GM19395 (cell line): ENCODE data around the gene CD93.

Source experiments
- ATAC-seq: cut with Tn5 transposase; IDR thresholded peaks from one replicate; pipeline ENCODE4 v1.9.1; 2021; ENCODE audit warnings: mild to moderate bottlenecking, moderate library complexity; ENCODE audit not compliant: unreplicated experiment

Gene CD93

DNA sequence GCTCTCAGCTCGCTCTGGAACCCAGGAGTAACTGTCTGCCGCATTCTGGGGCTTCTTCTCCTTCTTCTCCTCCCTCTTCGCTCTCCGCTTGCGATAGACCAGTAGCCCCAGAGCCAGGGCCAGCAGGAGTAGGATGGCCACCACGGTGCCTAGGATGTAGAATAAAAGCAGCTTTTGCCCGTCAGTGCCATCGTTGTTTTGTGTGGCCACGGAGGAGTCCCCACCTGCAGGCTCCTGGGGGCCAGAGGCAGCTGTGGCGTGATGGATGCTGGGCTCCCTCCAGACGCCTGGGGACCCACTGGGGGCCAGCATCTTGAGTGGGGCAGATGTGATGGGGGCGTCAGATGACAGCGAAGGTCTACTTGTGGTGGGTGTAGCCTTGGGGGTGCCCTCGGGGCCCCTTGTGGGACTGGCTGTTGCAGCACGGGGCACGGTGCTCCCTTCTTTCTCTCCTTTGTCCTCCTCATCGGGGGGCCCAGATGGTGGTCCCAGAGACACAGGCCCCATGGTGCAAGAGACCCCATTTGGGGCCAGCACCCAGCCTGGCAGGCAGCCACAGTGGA is 1.8 kb downstream of the CD93 start:
- ATAC-seq, result no peak

GRCh38 chr20:23083553-23084220 is 2.4 kb downstream of the CD93 start:
- no peak for ATAC-seq

DNA sequence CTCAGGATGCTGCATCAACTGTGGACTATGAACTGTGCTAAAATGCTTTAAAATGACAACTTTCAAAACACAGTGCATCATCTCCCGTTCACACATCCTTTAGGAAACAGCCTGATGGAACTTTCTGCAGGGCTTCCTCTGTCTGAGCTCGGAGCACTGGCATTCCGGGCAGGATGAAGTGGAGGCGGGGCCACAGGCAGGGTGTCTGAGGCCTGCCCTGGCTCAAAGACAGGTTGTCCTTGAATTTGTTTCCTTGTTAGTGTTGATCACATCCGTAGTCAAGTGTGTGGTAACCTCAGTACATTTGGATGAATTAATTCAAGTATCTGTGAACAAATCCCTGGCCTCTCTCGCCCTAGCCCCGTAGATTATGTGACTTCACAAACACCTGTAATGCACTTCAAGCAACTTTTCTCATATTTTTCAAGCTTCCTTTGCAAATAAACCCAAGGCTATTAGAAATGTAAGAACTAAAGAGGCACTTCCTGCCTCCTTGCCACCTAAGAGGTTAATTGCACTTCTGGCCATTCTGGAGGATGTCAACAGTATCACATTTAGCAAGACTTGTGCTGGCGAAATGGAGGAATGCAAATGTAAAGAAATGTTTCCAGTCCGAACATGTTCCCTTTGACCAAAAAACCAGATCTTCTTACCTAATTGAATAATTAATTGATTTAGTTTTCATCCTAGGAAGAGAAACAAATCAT is 3.1 kb downstream of the CD93 start:
- ATAC-seq, result no peak

- no peak for ATAC-seq
Measured at GRCh38 chr20:23081263-23081819, 4.8 kb downstream of the CD93 start.

DNA sequence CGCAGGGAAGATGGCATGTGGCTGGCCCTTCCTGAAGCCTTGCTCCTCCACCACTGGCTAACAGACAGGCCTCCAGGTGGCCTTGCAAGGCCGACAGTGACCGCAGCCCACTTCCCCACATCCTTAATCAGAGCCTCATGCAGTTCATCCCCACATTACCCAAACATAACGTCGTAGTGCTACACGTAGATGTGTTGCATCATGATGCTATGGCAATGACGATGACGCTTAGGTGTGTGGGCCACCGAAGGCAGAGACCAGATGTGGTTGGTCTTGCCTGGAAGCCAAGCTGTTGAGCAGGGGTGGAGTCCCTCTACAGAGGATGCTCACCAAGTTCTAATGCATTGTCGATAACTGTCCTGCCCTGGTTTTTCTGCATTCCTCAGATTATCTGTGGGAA is 5.6 kb downstream of the CD93 start:
- ATAC-seq, result no peak

- no peak for ATAC-seq
Measured at GRCh38 chr20:23079926-23080325, 6.2 kb downstream of the CD93 start.

DNA sequence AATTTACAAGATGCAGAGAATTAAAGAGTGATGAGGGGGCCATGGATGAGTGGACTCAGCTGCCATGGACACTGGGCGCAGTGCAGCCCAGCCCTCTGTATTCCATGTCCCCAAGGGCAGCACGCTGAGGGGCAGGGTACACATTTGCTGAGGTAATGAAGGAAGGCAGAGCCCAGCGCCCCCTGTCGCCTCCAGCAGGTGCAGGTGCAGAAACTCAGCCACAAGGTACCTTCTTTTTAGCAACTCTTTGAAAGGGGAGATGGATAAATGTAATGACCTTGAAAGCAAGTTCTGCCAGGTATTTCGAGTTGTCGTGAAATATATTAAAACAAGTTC is 7.1 kb downstream of the CD93 start:
- ATAC-seq, result no peak

GRCh38 chr20:23078351-23079015 is 7.6 kb downstream of the CD93 start:
- ATAC-seq, result no peak

DNA sequence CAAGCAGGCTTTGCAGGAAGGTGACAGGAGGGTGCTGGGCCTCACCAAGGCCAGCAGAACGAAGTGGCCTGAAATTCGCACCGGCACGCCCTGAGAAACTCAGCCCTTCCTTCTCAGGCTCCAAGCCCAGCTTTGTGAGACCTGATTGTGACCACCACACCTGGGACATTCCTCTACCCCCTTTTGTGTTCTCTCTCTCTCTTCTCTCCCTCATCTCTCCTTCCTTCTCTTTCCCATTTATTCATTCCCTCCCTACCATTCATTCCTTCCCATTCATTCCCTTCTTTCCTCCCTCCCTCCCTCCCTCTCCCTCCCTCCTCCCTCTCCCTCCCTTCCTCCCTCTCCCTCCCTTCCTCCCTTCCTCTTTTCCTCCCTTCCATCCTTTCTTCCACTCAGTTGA is 8.8 kb downstream of the CD93 start:
- no peak for ATAC-seq

DNA sequence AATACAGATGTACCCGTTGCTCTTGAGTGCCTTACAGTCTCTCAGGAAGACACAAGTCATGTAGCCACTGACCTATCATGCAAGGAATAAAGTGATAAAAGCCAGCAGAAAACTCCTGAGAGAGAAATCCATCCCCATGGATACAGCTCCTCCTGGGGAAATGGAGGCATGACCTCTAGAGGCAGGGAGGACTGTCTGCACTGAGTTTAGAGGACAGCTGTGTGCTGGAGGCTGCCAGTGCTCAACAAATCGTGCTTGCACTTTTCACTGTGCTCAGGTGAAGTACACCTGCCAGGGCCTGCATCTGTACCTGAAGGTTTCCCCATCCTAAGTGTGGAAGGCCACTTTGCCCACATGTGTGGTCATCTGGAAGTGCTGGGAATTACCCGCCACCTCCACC is 12.1 kb downstream of the CD93 start:
- no peak for ATAC-seq

- ATAC-seq, result no peak
Measured at GRCh38 chr20:23072892-23073586, 13.1 kb downstream of the CD93 start.

DNA sequence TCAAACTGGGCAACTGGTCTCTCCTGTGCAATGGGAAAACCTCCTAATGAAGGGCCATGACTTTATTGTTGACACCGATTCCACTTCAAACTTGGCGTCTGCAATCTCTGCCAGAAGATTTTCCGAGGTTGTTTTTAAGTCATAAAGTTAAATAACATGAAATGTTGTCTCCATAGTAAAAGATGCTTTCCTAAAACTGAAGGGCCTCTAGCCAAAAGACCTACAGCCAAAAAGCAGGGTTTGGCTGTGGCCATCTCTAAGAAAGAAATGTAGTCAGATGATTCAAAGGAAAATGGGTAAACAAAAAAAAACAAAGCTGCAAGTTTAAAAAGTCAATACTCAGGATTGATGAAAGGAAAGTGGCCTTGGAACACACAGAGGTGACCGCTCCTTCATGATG is 14.1 kb downstream of the CD93 start:
- ATAC-seq, result no peak

GRCh38 chr20:23071398-23071797 is 14.7 kb downstream of the CD93 start:
- ATAC-seq, result no peak

DNA sequence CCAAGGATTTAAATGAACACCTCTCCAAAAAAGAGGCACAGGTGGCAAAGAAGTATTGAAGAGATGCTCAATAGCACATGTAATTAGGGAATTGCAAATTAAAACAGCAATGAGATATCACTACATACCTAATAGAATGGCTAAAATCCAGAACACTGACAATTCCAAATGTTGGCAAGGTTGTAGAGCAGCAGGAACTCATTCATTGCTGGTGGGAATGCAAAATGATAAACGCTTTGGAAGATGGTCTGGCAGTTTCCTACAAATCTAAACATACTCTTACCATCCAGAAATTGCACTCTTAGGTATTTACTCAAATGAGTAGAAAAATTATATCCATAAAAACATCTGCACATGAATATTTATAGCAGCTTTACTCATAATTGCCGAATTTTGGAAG is 17.0 kb downstream of the CD93 start:
- no peak for ATAC-seq

DNA sequence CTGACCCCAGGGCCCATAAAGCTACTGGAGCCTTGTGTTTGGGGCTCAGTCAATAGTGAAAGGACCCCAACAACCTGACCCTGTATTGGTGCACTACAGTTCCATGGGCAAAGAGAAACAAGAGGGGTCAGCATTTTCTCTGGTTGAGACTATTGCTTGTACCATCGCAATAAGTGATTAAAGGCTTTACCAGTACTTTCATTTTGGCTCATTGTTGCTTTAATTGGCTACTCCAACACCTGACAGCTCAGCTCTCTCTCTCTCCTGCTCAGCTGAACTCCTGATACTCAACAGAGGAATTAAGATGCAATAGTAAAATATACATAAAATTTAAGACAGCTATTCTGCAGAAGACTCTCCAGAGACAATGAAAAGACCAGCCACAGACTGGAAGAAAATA is 17.8 kb downstream of the CD93 start:
- ATAC-seq, result no peak

GRCh38 chr20:23066772-23067171 is 19.4 kb downstream of the CD93 start:
- ATAC-seq, result no peak

DNA sequence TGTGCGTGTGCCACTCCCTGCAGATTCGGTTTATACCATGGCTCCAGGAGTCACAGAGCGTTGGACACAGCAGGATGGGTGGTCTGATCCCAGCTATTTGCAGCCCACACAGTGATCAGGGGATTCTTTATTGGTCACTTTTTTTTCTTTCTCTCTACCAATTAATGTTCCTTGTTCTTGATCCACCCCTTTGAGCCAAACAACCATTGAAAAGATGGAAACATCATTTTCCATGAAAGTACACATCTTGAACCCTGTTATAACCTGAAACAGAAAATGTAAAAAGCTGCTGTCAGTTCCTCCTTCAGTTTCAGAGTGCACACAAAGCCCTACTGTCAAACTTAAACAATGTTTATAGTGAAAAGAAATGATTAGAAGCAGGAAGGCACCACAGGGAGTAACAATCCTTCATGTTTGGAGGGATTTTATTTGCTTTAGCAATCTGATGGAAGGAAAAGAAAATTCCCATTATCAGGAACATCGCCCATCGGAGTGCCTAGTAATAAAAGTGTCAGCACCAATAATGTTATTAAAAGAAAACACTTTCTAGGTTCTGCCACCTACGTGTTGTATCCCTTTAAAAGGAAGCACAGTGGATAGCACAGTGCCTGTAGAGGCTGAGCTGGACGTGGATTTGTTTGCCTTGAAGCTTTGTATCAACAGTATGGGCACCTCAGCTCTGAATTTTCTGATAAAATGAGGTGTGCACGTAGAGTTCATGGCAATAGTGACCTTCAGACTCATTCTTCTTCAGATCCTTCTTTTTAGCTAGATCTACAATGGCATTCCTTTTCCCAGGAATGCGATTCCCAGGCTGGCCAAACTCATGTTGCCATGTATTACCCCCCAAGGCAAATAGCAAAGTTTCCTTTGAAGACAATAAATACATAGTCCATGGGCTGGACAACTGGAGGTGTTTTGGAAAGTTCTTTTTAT is 20.6 kb downstream of the CD93 start:
- no peak for ATAC-seq

- ATAC-seq, result no peak
Measured at GRCh38 chr20:23063581-23063980, 22.5 kb downstream of the CD93 start.

GRCh38 chr20:23063168-23063567 is 23.0 kb downstream of the CD93 start:
- ATAC-seq, result no peak

GRCh38 chr20:23062632-23063031 is 23.5 kb downstream of the CD93 start:
- ATAC-seq, result no peak
